GM21423 (cell line): Measurements from ENCODE around the gene CLCF1.

ENCODE experiments used
- ATAC-seq: cut with Tn5 transposase; IDR thresholded peaks from one replicate; pipeline ENCODE4 v1.9.1; 2021; ENCODE audit warnings: mild to moderate bottlenecking, moderate library complexity; ENCODE audit not compliant: unreplicated experiment

The CLCF1 gene

DNA sequence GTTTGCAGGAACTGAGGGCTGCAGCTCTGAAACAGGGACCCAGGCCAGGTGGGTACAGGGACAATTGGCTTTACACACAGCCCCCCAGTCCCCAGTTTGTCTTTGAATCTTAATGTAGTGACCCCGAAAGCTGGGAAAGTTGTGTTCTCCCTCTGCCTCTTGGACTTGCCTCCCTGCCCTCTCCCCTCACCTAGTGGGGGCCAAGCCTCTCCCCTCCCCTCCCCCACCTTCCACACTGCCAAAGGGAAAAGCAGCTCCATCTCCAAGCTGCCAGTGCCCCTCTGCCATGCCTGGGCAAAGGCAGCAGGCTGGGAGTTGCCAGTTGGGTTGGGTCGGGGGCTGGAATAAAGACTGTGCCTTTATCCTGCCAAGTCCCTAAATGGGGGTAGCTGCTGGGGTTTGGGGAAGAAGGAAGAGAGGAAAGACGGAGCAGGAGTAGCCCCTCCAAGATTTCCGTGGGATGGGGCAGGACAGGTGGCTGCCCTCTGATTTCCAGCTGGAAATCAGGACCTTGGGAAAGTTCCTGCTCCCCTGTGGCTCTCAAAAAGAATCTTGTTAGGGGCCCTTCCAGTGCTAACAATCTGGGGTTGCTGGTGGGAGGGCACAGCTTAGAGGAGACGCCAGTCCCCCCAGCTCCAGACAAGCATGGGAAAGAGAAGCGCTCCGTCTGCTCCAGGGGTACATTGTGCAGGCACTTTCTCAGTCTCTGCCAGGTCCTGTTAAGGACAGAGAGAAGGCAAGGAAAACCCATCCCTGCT lies 2.8 kb upstream of the CLCF1 start:
- ATAC-seq, result no peak

DNA sequence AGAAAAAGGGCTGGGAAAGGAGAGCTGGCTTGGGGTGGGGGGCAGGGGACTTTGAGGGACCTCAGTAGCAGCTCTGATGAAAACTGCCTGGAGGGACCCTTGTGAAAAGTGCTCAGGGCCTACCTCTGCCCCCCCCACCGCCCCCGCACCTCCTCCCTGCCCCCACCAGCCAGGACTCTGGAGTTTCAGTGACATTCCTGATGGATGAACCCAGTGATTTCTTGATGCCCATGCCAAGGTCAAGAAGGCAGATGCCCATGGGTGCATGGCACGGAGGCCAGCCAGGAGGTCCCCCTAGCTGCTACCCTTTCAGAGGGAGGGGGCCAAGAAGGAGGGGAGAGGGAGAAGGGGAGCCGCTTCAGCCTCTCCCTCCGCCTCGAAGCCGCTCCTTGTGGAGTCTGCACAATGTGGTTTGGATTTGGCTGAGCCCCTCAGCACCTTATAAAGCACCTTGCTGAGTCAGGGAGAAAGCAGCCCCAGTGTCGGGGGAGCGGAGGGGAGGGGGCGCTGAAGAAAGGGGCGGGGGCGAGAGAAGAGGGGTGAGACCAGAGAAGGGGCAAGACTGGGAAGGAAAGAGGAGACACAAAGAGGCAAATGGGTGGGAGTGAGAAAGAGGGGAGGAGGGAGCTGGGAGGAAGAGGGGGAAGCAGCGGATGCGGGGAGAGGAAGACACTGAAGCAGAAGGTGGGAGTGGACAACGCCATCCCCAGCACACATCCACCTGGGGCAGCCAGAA lies 2.1 kb upstream of the CLCF1 start:
- ATAC-seq, result no peak

DNA sequence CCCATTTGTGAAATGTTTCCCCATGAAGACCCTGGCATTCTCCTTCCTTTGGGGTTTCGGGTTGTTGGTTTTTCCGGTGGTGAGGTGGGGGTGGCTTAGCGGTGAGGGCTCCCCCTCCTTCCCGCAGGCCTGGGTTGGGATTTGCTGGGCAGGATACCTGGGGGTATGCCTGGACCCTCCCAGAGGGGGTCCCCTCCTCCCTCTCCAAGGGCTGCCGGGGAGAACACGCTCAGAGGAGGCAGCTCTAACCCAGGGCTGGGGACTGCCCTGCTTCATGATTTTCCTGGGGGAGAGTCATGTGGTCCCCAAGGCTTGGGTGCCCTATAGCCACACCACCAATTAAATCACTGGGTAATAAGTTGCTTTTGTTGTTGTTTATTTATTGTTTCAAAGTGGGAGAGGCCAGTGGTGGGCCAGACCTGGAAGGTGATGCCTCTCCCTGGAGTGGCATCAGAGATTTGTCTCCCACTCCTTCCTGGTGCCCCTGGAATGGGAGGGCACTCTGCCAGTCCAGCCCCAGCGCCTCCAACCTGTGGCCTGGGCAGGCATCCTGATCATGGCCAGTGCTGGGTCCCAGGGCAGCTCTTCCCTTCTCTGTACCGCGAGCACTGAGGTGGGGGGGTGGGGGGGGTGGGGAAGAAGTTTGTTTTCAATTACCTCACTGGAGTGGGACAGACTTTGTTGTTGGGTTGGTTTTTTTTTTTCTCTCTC lies 1.3 kb upstream of the CLCF1 start:
- ATAC-seq, result no peak

DNA sequence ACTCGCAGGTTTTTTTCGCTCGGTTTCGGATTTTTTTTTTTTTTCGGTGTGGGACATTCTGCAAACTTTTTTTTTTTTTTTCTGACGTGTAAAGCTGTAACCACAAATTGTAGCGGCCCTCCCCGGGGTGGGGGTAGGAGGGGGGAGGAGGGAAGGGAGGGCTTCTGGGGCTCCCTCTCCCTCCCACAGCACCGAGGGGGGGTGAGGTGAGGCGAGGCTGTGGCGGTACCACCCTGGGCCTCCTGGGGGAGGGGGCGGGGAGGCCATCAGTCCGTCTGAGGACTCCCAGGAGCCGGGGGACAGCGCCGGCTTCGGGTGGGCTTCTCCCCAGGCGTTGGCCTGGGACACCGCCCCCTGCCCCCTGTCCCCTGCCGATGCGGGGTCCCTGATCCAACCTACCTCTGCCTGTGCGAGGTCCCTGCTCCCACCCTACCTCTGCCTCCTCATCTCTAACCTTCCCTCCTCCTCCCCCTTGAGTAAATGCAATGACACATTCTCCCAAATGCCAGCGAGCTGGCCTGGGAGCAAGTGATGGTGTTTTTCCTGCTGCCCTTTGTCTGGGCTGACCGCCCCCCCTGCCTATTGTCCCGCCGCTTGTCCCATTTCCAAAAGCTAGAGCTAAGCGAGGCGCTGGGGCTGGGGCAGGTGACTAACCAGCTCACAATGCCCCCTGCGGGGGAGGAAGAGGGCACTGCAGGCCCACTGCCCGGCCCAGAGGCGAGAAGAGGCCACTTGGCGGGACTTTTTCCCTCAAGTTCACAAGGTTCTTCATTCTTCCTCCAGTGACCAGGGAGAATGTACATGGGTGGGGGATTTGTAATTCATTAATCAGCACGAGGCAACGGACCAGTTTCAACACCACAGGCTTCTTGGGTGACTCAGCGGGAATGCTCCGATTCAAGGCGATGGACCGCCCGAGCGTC lies 511 bp upstream of the CLCF1 start:
- ATAC-seq, result peak; percentile 31

DNA sequence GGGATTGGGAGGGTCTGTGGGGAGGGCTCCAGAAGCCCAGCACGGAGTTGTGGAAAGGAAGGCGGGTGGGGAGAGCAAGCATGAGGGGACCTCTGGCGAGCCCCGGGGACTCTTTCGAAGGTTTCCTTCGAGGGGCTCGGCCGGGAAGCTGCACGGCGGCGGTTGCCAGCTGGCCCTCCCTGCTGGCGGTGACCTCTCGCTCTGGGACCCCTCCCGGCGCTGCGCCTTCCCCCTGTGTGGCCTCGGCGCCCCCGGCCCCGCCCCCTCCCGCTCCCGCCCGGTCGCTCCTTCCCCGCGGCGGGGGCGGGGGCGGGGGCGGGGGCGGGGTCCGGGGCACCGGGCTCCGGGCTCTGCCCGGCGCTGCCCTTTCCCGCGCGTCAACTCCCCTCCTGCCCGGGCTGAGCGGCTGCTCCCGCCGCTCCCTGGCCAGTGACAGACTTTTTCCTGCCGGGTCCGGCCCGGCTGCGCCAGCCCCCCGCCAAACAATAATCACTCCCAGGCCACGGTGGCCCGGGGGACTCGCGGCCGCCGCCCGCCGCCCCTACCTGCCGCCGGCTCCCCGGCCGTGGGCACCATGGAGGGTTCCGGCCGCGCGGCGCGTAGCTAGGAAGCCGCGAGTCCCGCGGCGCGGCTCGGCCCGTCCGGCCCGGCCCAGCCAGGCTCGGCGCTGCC lies 941 bp downstream of the CLCF1 start:
- peak; percentile 5 for ATAC-seq

DNA sequence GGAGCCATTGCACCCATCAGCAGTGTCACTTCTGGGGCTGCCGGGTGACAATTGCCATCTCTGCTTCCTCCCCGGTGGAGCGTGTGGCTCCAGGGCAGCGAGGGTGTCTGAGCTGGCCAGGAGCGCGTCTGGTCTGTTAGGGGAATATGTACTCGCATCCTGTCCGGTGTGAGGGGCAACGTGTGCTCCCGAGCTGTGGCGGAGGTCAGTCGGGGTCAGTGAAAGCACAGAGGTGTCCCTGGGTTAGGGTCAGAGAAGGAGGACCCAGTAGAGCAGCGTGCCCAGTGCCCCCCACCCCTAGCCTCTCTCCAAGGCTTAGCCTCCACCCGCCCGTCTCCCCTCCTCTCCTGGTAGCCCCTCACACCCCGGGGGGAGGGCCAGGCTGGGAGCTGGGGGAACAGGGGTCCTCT lies 1.5 kb downstream of the CLCF1 start:
- no peak for ATAC-seq

DNA sequence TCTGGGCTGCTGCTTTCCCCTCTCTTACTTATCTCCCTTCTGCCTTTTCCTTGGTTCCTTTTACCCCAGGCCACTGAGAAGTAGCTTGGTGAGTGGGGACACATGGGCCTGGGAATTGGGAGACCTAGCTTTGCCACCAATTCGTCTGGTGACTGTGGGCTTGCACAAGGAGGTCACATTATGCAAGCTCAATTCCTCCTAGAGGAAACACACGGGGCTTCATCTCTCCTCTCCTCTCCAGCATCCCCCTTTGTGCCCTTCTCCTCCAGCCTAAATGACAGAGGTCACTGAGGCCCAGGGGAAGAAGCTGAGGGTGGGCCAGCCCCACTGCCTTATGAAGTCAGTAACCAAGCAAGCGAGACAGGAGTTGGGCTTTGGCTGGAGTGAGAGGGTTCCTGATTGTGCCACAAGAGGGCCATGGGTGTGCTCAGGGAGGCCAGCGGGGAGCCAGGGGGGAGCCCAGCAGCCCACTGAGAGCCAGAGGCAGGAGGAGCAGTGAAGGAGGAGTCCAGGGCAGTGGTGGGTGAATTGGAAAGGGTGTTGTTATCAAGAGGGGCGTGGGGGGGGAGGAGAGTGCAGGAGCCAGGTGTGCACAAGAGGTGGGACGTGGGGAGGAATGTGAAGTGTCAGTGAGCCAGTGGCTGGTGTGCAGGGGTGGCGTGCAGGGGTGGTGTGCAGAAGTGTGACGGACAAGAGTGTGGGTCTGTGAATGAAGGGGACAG lies 2.0 kb downstream of the CLCF1 start:
- ATAC-seq, result no peak

DNA sequence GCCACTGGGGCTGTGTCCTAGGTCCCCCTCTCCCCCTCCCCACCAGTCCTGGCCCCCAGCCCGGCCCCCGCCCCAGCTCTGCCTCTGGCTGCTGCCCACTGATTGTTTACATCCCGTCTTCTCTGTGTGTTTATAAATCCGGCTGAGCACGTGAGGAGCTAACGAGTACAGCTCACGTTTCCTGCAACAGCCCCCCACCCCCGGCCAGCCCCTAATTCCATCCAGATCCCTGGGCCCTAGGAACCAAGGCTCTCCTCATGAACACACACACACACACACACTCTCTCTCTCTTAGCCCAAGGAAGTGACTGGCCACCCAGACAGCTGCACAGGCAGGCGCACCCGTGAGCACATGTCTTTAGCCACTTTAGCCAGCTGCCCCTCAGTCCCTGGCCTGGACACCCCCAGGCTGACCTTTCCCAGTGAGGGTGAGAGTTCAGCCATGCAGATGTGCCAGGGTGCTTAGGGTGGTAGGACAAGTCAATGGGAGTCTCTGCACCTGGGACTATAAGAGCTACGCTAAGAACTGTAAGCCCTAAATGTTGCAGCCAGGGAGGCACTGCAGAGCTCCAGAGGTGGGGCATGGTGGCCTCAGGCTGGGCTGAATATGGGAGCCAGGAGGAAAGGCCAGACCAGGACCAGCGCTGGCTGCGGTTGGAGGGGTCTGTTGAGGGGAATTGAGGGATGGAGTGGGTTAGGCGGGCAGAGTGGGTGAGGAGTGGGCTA lies 2.9 kb downstream of the CLCF1 start:
- no peak for ATAC-seq

DNA sequence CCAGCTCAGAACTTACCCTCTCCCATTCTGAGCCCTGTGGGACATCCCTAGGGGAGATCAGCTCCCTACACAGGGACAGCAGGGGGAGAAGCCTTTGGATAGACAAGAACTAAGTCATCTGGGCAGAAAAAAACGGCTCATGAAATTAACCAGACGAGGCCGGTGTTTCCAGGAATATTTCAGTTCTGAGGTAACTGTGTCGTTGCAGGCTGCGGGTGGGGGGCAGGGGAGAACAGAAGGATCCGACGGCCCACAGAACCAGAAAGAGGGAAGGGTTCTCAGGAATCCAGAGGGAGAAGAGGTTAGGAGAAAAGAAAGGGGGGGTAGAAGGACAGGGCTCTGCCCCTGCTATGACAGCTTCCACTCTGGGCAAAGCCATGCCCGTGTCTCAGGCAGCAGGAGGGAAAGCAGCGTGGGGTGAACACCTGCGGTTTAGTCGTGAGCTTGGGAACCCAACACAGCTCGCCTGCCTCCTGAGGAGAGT lies 3.6 kb downstream of the CLCF1 start:
- ATAC-seq, result no peak

DNA sequence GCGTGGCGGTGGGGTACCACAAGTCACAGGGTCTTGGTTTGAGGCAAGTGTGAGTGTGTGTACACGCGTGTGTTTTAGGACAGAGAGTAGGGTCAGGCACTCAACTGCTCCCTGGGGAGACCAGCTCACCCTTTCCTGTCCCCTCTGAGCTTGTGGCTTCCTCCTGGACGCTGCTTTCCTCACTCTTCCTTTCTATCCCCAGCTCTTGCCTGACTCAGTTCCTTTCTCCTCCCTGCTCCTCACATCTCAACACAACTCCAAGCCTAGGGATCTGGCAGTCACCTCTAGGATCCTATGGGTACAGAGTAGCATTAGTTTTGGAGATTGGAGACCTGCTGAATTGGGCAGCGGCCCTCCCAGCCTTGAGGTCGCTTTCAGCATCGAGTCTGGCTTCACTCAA lies 4.1 kb downstream of the CLCF1 start:
- ATAC-seq, result no peak

DNA sequence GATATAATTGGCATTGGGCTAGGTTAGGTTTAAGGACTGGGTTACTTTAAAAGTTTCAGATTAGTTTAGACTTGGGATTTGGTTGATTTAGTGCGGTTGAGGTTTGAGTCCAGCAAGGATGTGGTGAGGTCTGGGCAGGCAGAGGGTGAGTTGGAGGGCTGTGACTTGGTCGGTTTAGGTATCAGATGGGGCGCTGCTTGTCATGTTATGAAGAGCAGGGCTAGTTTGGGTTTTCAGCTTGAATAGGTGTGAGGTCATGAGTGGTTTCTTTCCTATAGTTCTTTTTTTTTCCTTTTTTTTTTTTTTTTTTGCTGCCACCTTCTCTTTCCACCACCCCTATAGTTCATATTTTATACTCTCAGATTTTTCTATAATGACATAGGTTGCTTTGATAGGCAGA lies 4.8 kb downstream of the CLCF1 start:
- ATAC-seq, result peak; percentile 40

DNA sequence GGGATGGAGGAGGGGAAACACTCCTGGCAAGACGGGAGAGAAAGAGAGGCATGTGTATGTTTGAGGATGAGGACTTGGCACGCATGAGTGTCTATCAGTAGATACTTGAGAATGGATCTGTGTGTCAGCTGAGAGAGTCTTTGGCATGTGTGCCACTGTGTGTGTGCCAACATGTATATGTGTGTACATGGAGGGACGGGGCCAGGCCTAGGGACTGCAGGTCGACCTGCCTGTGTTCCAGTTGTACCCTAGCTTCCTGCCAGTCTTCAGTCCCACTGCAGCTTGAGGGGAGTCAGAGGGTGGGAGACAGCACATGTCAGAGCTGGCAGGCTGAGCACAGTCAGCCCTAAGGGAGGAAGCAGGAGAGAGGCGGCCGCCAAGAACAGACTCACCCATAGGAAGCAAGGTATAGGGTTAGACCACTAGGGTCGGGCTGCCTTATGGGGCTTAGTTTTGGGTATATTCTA lies 5.6 kb downstream of the CLCF1 start:
- no peak for ATAC-seq

DNA sequence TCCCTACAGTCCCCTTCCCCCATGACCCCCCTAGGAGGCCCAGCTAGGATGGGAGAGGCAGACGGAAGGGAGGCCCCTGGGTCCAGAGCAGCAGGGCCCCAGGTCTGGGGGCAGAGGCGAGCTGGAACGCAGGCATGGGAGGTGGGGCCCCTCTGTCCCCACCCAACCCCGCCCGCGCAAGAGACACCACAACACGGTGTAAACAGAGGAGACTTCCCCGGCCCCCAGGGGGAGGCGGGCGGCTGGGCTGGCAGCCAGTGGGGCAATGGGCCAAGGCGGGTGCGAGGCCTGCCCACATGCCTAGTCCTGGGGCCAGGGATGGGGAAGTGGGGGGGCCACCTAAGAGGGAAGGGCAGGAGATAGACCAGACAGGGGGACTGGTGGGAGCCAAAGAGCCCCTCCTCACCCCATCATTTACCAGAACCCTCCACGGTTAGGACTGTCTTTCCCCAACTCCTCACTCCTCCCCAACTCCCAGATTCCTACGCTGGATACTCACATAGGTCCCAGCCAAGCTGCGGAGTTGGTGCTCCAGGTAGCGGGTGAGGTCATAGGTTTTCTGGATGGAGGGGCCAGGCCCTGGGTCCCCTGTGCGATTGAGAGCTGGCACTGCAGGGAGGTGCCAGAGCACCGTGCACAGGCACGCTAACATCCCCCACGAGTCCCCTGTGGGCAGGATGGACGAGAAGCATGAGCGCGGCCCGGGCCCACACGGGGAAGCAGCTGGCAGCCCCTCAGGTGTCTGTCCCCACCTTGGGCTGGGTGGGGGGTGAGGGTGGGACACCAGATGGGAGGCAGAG lies 6.2 kb downstream of the CLCF1 start:
- no peak for ATAC-seq

DNA sequence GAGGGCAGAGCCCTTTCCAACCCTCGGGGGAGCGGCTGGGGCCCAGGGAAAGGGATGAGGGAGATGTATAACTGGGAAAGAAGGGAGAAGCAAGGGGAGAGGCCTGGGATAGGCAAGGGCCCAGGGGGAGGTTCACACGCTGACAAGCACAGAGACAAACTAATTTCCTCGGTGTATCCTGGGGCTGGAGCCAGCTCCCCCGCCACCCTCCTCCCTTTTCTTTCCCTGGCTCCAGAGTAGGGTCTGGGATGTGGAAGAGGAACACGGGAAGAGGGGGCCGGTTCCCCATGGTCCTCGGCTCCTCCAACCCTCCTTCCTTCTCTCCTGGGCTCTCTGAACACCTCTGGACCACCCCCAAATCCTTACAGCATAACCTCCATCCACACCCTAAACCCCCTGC lies 6.9 kb downstream of the CLCF1 start:
- ATAC-seq, result no peak

DNA sequence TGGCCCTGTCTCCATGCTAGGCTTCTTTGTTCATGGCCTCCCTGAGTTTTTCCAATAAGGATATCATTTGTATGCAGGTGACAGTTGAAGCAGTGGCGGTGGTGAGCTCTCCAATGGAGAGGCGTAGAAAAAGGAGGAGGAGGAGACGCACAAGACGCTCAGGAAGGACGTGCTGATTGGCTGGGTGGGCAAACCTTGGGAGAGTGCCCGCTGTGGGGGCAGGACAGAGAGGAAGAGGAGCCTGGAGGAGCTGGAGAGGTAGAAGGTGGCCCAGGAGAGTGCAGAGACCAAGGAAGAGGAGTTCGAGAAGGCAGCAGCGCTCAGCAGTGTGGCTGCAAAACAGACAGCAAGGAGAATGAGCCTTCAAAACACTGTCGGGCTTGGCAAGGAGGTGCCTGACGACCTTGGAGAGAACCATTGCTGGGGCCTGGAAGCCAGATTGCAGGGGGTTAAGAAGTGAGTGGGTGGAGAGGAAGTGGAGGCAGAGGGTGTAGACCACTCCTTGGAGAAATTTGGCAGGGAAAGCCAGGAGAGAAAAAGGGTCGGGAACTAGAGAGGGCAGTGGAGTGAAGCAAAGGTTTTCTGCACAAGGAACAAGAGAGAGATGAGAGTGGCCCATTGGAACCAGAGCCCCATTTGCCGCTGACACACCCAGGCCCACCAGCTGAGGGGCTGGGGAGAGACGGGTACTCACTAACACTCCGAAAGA lies 7.5 kb downstream of the CLCF1 start:
- ATAC-seq, result no peak

DNA sequence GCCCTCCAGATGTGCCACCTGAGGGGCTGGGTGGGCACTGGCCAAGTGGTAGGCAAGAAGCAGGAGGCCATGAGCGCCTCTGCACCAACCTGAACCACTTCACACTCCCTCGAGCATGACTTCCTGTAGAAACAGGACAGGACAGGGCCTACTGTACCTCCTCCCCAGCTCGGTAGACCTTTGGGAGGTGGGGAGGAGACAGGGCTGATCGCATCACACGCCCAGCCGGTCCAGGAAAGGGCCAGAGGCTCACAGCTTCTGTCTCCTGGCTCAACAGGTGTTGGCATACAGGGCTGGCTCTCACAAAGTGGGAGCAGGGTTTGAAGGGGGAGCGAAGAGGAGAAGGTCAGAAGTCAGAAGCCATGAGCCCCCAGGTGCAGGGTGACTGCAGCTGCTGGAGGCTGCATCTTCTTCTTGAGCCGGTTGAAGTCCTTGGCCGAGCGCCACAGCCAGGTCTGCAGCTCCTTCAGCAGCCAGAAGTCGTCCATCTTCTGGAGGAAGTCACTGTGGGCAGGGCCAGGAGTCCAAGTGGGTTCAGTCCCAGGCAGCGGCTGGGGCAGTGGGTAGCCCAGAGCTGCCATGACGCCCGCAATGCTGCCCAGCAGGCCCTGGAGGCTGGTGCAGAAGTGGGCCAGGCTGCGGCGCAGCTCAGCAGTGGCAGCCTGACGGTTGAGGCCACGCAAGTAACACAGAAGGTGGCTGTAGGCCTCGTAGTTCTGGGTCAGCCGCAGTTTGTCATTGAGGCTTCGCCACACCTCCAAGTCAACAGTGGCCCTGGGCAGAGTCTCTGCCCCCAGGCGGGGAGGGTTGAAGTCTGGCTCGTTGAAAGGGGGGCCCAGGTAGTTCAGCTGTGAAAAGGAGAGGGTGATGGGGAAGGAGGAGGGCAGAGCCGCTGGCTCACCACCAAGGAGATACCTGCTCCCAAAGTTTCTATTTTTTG lies 8.3 kb downstream of the CLCF1 start:
- no peak for ATAC-seq
